Mucosa of descending colon (tissue), 3 donors: ENCODE data around the gene GRIK3. TPM values are rescaled to one million over a fixed set of nuclear protein-coding genes. Genes with fewer than 3 reads are reported as not detected.

ENCODE experiments used
- ATAC-seq: fragments of 200-7000 bp; cut with Tn5 transposase; one replicate; pipeline ENCODE4 v1.9.1; 2020; ENCODE audit warnings: mild to moderate bottlenecking, moderate library complexity
- DNase-seq, 3 donors: peaks; one replicate each; pipeline ENCODE4 v3.0.0-alpha.2; 2020
- H3K36me3 ChIP-seq: fragments of 200-600 bp; one replicate; pipeline ENCODE4 v1.8.0; 2021; ENCODE audit warnings: low read depth, mild to moderate bottlenecking
- H3K4me1 ChIP-seq: fragments of 200-600 bp; one replicate; pipeline ENCODE4 v1.8.0; 2021; ENCODE audit warnings: low read depth, mild to moderate bottlenecking
- H3K4me3 ChIP-seq: fragments of 200-600 bp; one replicate; pipeline ENCODE4 v1.8.0; 2021; ENCODE audit warnings: mild to moderate bottlenecking
- H3K9me3 ChIP-seq: fragments of 200-600 bp; one replicate; pipeline ENCODE4 v1.8.0; 2021; ENCODE audit warnings: mild to moderate bottlenecking
- intact Hi-C, 2 donors: fragments of 100-400 bp; cut with DNase I in 1 of 2; cut with micrococcal nuclease in 1 of 2; formaldehyde crosslinking; loops; one replicate each; pipeline versions ENCODE4 v1.11.0 to v1.11.1; 2022; cut with DNase I, micrococcal nuclease
- total RNA-seq, 3 donors: library from RNA; stranded (reverse); fragmentation: NEBNext Ultra II Directional in 2 of 3; extraction: Animal tissue kit (Norgen Biotek cat#: 25700) in 2 of 3; gene quantifications; one replicate each; pipeline versions ENCODE4 v1.2.1 to v1.2.4, GENCODE V29; 2021 to 2023
- TF ChIP-seq, protein P1 (sequence below): fragments of 200-600 bp; IDR thresholded peaks from one replicate; pipeline ENCODE4 v1.8.0; 2022; ENCODE audit warnings: antibody characterized with exemption, mild to moderate bottlenecking
- donor health status: DM: no; HTN: no; CAD: no; lungs with moderate emphysema.
- donor health status: DM: no; HTN: no; CAD: no.
- donor health status: DM: no; HTN: yes; CAD: no.

GRIK3 gene
- total RNA-seq, 3 donors from 2014 or later: 0.41 to 13.6 (median 1.5) TPM

DNA sequence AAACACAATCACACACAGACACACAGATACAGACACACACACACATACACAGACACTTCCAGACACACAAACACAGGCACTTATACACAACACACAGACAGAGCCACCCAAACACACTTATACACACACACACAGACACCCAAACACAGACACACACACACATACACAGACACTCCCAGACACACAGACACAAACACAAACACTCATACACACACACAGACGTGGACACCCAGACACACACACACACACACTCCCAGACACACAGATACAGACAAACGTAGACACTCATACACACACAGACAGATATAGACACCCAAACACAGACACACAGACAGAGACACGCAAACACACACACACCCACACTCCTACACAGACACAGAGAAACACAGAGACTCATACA lies 272.1 kb downstream of the GRIK3 start:
- ATAC-seq (no peak), DNase-seq (no peak)
- no peaks in the 10 kb centered on the region for H3K36me3 ChIP-seq
- intact Hi-C loops: no loop called here
- H3K4me1 ChIP-seq: no peaks in the 10 kb centered on the region
- TF ChIP-seq, protein P1, sequence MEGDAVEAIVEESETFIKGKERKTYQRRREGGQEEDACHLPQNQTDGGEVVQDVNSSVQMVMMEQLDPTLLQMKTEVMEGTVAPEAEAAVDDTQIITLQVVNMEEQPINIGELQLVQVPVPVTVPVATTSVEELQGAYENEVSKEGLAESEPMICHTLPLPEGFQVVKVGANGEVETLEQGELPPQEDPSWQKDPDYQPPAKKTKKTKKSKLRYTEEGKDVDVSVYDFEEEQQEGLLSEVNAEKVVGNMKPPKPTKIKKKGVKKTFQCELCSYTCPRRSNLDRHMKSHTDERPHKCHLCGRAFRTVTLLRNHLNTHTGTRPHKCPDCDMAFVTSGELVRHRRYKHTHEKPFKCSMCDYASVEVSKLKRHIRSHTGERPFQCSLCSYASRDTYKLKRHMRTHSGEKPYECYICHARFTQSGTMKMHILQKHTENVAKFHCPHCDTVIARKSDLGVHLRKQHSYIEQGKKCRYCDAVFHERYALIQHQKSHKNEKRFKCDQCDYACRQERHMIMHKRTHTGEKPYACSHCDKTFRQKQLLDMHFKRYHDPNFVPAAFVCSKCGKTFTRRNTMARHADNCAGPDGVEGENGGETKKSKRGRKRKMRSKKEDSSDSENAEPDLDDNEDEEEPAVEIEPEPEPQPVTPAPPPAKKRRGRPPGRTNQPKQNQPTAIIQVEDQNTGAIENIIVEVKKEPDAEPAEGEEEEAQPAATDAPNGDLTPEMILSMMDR: no peak
- H3K4me3 ChIP-seq: no peak overlapping the region
- H3K9me3 ChIP-seq: no peaks in the 10 kb centered on the region

DNA sequence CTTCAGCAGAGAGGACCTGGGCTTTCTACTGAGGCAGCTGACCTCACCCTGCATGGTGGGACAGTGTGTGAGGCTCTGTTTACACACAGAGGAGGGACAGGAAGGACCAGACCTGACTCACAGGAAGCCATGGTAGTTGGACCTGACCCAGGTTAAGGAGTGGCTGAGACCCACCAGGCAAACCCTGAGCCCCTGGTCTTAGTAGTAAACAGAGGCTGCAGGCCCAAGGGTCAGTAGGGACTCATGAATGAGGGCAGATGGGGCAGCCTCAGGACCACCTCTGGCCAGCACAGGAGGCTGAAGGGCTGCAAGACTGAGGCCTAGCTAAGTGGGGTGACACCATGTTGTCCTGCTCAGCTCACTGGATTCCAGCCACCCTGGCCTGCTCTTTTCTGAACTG lies 273.2 kb downstream of the GRIK3 start:
- intact Hi-C loops: no loop called here
- H3K4me1 ChIP-seq: no peaks in the 10 kb centered on the region
- no peaks in the 10 kb centered on the region for H3K9me3 ChIP-seq
- no peak for DNase-seq
- ATAC-seq: no peak
- no peaks in the 10 kb centered on the region for H3K36me3 ChIP-seq
- H3K4me3 ChIP-seq: no peak overlapping the region
- TF ChIP-seq, protein P1: no peak

DNA sequence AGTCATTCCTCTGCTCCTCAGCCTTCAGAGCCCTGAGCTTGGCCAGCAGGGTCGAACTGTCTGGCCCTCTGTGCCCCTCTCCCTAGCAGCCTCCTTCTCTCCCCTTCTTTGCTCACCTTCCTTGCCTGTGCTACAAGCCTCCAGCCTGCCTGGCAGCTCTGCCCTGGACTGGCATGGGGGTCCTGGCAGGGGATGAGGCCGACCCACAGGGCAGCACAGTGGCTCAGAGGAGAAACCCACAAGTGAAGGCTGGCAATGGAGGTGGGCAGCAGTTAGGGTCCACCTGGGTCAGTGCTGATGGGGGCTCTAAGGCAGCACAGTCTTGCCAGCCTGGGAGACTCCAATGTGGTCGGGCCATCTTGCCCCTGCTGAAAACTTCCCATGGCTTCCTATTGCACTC lies 274.2 kb downstream of the GRIK3 start:
- TF ChIP-seq, protein P1: no peak
- Histone ChIP-seq H3K4me1 (no peaks in the 10 kb centered on the region), H3K36me3 (no peaks in the 10 kb centered on the region), H3K9me3 (no peaks in the 10 kb centered on the region), H3K4me3 (no peak overlapping the region)
- DNase-seq (no peak), ATAC-seq (no peak)
- intact Hi-C loops: no loop called here

DNA sequence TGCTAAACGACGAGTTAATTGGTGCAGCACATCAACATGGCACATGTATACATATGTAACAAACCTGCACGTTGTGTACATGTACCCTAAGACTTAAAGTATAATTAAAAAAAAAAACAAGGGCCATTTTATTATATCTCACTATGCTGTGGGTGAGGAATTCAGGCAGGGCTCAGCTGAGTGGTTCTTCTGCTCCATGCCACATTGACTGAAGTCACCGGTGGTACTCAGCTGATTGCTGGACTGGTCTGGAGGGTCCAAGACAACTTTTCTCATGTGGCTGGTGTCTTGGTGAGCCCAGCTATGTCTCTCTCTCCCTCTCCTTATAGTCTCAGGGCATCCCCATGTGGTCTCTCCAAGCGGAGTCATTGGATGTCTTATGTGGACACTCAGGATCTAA lies 275.0 kb downstream of the GRIK3 start:
- Histone ChIP-seq H3K36me3 (no peaks in the 10 kb centered on the region), H3K4me3 (no peak overlapping the region), H3K4me1 (no peaks in the 10 kb centered on the region), H3K9me3 (no peaks in the 10 kb centered on the region)
- DNase-seq (no peak), ATAC-seq (no peak)
- TF ChIP-seq, protein P1: no peak
- intact Hi-C loops: no loop called here

DNA sequence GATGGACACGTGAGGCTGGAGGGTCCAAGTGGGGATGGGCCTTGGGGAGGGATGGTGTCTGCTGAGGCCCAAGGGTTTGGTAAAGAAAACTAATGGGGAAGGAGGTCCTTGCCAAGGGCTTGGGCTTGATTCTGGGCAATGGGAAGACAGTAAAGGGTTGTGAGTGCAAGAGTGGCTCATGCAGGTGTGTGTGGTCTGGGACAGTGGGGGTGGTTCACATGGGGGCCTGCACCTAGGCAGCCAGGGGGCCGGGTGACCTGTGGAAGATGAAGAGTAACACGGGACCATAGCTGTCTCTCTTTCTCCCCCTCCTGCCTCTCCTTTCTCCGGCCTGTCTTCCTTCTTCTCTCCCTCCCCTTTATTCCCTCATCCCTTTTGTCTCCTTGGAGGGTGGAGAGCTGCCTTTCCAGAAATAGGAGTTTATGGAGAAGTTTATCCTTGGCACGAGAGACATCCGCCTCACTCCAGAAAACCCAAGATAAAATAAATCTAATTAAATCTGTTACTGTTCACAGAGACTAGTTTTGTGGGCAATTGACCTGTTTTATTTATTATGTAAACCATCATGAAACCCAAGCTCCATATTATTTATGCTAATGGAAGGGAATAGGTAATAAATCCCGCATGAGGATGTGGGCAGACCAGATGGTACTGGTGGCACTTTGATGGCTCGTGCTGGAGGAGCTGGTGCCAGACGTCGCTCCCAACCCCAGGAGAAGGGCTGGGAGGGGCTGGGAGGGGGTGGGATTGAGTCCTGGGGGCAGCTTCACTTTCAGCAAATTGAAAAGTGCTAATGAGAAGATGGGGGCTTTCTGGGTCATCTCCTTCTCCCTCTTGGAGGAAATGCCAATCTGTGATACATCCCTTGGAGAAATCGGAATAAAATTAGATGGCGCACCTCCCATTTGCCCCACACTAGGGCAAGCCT lies 278.7 kb downstream of the GRIK3 start:
- DNase-seq: no peak
- no peak overlapping the region for H3K4me3 ChIP-seq
- ATAC-seq: no peak
- intact Hi-C loops: no loop called here
- no peaks in the 10 kb centered on the region for H3K36me3 ChIP-seq
- H3K9me3 ChIP-seq: no peaks in the 10 kb centered on the region
- TF ChIP-seq, protein P1: no peak
- no peaks in the 10 kb centered on the region for H3K4me1 ChIP-seq
